Hepatocyte (in vitro differentiated cells): ENCODE data around the gene SLC45A2. TPM values are rescaled to one million over a fixed set of nuclear protein-coding genes. Genes with fewer than 3 reads are reported as not detected.
"Not testable (repeated sequence)": the region's sequence is repeated elsewhere in the genome, so short reads cannot be mapped to it uniquely, and the experiment has no call there.

ENCODE experiments used
- DNase-seq: peaks from one replicate; pipeline ENCODE4 v3.0.0-alpha.2; 2016; ENCODE audit warnings: low spot score
- H2AFZ ChIP-seq: fragments of 200-600 bp; sonication (generic); 2 replicates; pipeline ENCODE4 v1.6.0; 2016; ENCODE audit warnings: antibody characterized with exemption, mild to moderate bottlenecking
- H3K27ac ChIP-seq: fragments of 200-600 bp; sonication (generic); 2 replicates; pipeline ENCODE4 v1.5.1; 2016; ENCODE audit warnings: mild to moderate bottlenecking
- H3K27me3 ChIP-seq: fragments of 200-600 bp; sonication (generic); 2 replicates; pipeline ENCODE4 v1.6.1; 2016
- H3K36me3 ChIP-seq: fragments of 200-600 bp; sonication (generic); replicated peaks from 2 replicates; pipeline ENCODE4 v1.5.1; 2016; ENCODE audit warnings: low read depth; ENCODE audit not compliant: insufficient read depth
- H3K4me1 ChIP-seq: fragments of 200-600 bp; sonication (generic); 2 replicates; pipeline ENCODE4 v1.5.1; 2016; ENCODE audit warnings: mild to moderate bottlenecking, moderate library complexity; ENCODE audit not compliant: insufficient read depth
- H3K4me2 ChIP-seq: fragments of 200-600 bp; sonication (generic); 2 replicates; pipeline ENCODE4 v1.6.0; 2016
- H3K4me3 ChIP-seq: fragments of 200-600 bp; sonication (generic); 2 replicates; pipeline ENCODE4 v1.5.1; 2016; ENCODE audit warnings: mild to moderate bottlenecking
- H3K79me2 ChIP-seq: fragments of 200-600 bp; sonication (generic); 2 replicates; pipeline ENCODE4 v1.6.0; 2017; ENCODE audit warnings: mild to moderate bottlenecking
- H3K9me2 ChIP-seq: fragments of 200-600 bp; sonication (generic); replicated peaks from 2 replicates; pipeline ENCODE4 v1.6.0; 2017; ENCODE audit warnings: mild to moderate bottlenecking; ENCODE audit not compliant: insufficient read depth
- H3K9me3 ChIP-seq: fragments of 200-600 bp; sonication (generic); 2 replicates; pipeline ENCODE4 v1.5.1; 2016; ENCODE audit warnings: low read depth, mild to moderate bottlenecking
- H4K20me1 ChIP-seq: fragments of 200-600 bp; sonication (generic); 2 replicates; pipeline ENCODE4 v1.6.0; 2016; ENCODE audit warnings: mild to moderate bottlenecking; ENCODE audit not compliant: insufficient read depth, poor library complexity, severe bottlenecking
- EZH2 ChIP-seq: fragments of 200-600 bp; sonication (generic); IDR thresholded peaks from 2 replicates; pipeline ENCODE4 v1.6.1; 2016; ENCODE audit warnings: antibody characterized with exemption, mild to moderate bottlenecking, borderline replicate concordance
- EZH2phosphoT487 ChIP-seq: fragments of 200-600 bp; sonication (generic); IDR thresholded peaks from one replicate; pipeline ENCODE4 v1.6.1; 2018; ENCODE audit warnings: antibody characterized with exemption, mild to moderate bottlenecking, low read depth, moderate library complexity; ENCODE audit not compliant: unreplicated experiment, severe bottlenecking
- WGBS: methylation state at CpG from one replicate; pipeline ENCODE4 v1.1.6; 2016; ENCODE audit warnings: low lambda C conversion rate; ENCODE audit errors: missing lambda C conversion rate; 5-methylcytosine and 5-hydroxymethylcytosine counted together
- polyA plus RNA-seq: library from polyadenylated mRNA; unstranded; fragments of >200 nt; fragmentation: Nextera tagmentation; extraction: Ambion mirVana; gene quantifications from 2 replicates; pipeline ENCODE4 v1.2.1, GENCODE V29; 2016
- small RNA-seq: library from RNA; depleted of rRNA; stranded (forward); fragments of <200 nt; gene quantifications from one replicate; pipeline ENCODE3, GENCODE V24; 2014
- total RNA-seq: library from RNA; depleted of rRNA; stranded (reverse); fragments of >200 nt; gene quantifications from 2 replicates; pipeline ENCODE4 v1.2.3, GENCODE V29; 2014
- TF ChIP-seq, protein P1 (sequence below): fragments of 200-600 bp; sonication (generic); IDR thresholded peaks from 2 replicates; pipeline ENCODE4 v1.5.1; 2016; ENCODE audit warnings: antibody characterized with exemption, mild to moderate bottlenecking; ENCODE audit not compliant: poor library complexity

The SLC45A2 gene
- total and polyA plus RNA-seq, 2 experiments from 2014 or later, result 1.4 to 1.8 TPM

DNA sequence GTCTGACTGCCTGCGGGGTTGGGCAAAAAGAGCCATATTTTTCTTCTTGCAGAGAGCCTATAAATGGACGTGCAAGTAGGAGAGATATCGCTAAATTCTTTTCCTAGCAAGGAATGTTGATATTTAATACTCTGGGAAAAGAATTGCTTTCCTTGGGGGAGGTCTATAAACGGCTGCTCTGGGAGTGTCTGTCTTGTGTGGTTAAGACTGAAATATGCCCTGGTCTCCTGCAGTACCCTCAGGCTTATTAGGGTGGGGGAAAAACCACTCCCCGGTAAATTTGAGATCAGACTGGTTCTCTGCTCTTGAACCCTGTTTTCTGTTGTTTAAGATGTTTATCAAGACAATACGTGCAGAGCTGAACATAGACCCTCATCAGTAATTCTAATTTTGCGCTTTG lies 78.2 kb downstream of the SLC45A2 start:
- not testable (repeated sequence) for H4K20me1 ChIP-seq, DNase-seq, H3K79me2 ChIP-seq, H3K4me1 ChIP-seq, H3K9me2 ChIP-seq, H3K4me3 ChIP-seq, H3K27ac ChIP-seq, H2AFZ ChIP-seq, H3K27me3 ChIP-seq, H3K36me3 ChIP-seq, H3K9me3 ChIP-seq, H3K4me2 ChIP-seq
- 86% methylated on average over 7 of the region's 7 CpGs for WGBS

- TF ChIP-seq EZH2phosphoT487, result no peak
- TF ChIP-seq EZH2, result no peak
- TF ChIP-seq, protein P1, sequence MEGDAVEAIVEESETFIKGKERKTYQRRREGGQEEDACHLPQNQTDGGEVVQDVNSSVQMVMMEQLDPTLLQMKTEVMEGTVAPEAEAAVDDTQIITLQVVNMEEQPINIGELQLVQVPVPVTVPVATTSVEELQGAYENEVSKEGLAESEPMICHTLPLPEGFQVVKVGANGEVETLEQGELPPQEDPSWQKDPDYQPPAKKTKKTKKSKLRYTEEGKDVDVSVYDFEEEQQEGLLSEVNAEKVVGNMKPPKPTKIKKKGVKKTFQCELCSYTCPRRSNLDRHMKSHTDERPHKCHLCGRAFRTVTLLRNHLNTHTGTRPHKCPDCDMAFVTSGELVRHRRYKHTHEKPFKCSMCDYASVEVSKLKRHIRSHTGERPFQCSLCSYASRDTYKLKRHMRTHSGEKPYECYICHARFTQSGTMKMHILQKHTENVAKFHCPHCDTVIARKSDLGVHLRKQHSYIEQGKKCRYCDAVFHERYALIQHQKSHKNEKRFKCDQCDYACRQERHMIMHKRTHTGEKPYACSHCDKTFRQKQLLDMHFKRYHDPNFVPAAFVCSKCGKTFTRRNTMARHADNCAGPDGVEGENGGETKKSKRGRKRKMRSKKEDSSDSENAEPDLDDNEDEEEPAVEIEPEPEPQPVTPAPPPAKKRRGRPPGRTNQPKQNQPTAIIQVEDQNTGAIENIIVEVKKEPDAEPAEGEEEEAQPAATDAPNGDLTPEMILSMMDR, result no peak
- H2AFZ ChIP-seq, result no peak overlapping the region
- H3K27me3 ChIP-seq, result no peaks in the 10 kb centered on the region
- no peaks in the 10 kb centered on the region for H3K9me2 ChIP-seq
- no peaks in the 10 kb centered on the region for H4K20me1 ChIP-seq
- no peak for DNase-seq
- no peak overlapping the region for H3K27ac ChIP-seq
- no peak overlapping the region for H3K4me3 ChIP-seq
- H3K36me3 ChIP-seq, result no peaks in the 10 kb centered on the region
- no peaks in the 10 kb centered on the region for H3K4me1 ChIP-seq
- no peak overlapping the region for H3K4me2 ChIP-seq
- 100% methylated on average over 1 of the region's 1 CpG for WGBS
- H3K79me2 ChIP-seq, result no peaks in the 10 kb centered on the region
- peaks cover 10% of the 10 kb centered on the region for H3K9me3 ChIP-seq
Observed at GRCh38 chr5:33905381-33905780, 79.1 kb downstream of the SLC45A2 start.

GRCh38 chr5:33903118-33903517 lies 81.4 kb downstream of the SLC45A2 start:
- no peak overlapping the region for H3K4me2 ChIP-seq
- WGBS, result 95% methylated on average over 2 of the region's 2 CpGs
- no peak overlapping the region for H3K4me3 ChIP-seq
- no peaks in the 10 kb centered on the region for H3K27me3 ChIP-seq
- no peaks in the 10 kb centered on the region for H3K79me2 ChIP-seq
- peaks cover 10% of the 10 kb centered on the region for H3K9me3 ChIP-seq
- TF ChIP-seq, protein P1, result no peak
- TF ChIP-seq EZH2phosphoT487 (no peak), EZH2 (no peak)
- no peaks in the 10 kb centered on the region for H4K20me1 ChIP-seq
- H3K4me1 ChIP-seq, result no peaks in the 10 kb centered on the region
- H2AFZ ChIP-seq, result no peak overlapping the region
- DNase-seq, result no peak
- no peaks in the 10 kb centered on the region for H3K36me3 ChIP-seq
- H3K27ac ChIP-seq, result no peak overlapping the region
- H3K9me2 ChIP-seq, result no peaks in the 10 kb centered on the region

DNA sequence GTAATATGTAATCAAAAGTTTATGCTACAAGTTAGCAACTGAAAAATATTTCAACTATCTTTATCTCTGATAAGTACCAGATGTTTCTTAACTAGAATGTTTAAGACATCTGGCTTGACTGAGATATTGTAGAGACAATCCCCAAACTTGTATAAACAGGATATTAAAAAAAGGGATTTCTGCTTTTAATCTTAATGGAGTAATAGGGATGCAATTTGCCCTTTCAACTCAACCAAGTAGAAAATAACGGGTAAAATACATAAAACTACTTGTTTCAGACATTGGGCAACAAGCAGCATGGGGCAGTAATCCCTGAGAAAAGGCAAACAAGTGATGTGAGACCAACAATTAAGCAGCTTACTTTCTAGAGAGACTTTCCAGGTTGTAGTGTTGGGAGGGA lies 83.3 kb downstream of the SLC45A2 start:
- Histone ChIP-seq H3K4me2 (no peak overlapping the region), H3K4me1 (no peaks in the 10 kb centered on the region), H3K27ac (no peak overlapping the region), H4K20me1 (no peaks in the 10 kb centered on the region), H3K27me3 (no peaks in the 10 kb centered on the region), H3K9me3 (no peaks in the 10 kb centered on the region), H3K4me3 (no peak overlapping the region), H3K9me2 (no peaks in the 10 kb centered on the region), H3K79me2 (no peaks in the 10 kb centered on the region), H2AFZ (no peak overlapping the region), H3K36me3 (no peaks in the 10 kb centered on the region)
- whole genome bisulfite sequencing, result 18% methylated on average over 1 of the region's 1 CpG
- no peak for DNase-seq
- no peak for TF ChIP-seq EZH2phosphoT487
- no peak for TF ChIP-seq EZH2
- TF ChIP-seq, protein P1, result no peak

Small RNA genes within 50 kb of the gene (small RNA-seq; reads per million reads assigned to genes)
- gene AC139783.1, result not detected

Other genes with a start within 250 kb of the SLC45A2 start
- gene ADAMTS12, start 92.7 kb downstream of the SLC45A2 start, total RNA-seq, result 8.7 and 8.9 TPM in 2 replicates
- 3.2 and 4.2 TPM in 2 replicates for gene ADAMTS12, start 92.7 kb downstream of the SLC45A2 start, polyA plus RNA-seq
- gene RXFP3, start 48.3 kb downstream of the SLC45A2 start, total RNA-seq, result not detected in 2 replicates
- gene RXFP3, start 48.3 kb downstream of the SLC45A2 start, polyA plus RNA-seq, result not detected in 2 replicates
- gene AMACR, start 23.4 kb upstream of the SLC45A2 start, total RNA-seq, result 65.9 and 92.4 TPM in 2 replicates
- 57.3 and 68.6 TPM in 2 replicates for gene AMACR, start 23.4 kb upstream of the SLC45A2 start, polyA plus RNA-seq
- gene C1QTNF3, start 58.5 kb upstream of the SLC45A2 start, total RNA-seq, result 4.3 and 7.4 TPM in 2 replicates
- gene C1QTNF3, start 58.5 kb upstream of the SLC45A2 start, polyA plus RNA-seq, result 0.91 and 2.7 TPM in 2 replicates